Astrocyte (in vitro differentiated cells and primary cell): Measurements from ENCODE around the gene PLEKHA3. TPM values are rescaled to one million over a fixed set of nuclear protein-coding genes. Genes with fewer than 3 reads are reported as not detected.

Experiments
- DNase-seq: peaks from one replicate; pipeline ENCODE4 v3.0.0-alpha.2; 2010; ENCODE audit warnings: low read depth
- FAIRE-seq: peaks from 2 replicates; lab custom pipeline; 2011; peaks lifted over from hg19 to GRCh38; lab: Jason Lieb, UNC
- H2AFZ ChIP-seq: 2 replicates; pipeline ENCODE4 v1.6.0; 2012; ENCODE audit warnings: low read depth, low read length, inconsistent platforms
- H3K27ac ChIP-seq: 2 replicates; pipeline ENCODE4 v1.5.1; 2011; ENCODE audit warnings: low read depth, low read length, inconsistent platforms
- H3K27me3 ChIP-seq: 2 replicates; pipeline ENCODE4 v1.6.0; 2011; ENCODE audit warnings: low read length, inconsistent platforms; ENCODE audit not compliant: insufficient read depth
- H3K36me3 ChIP-seq: 2 replicates; pipeline ENCODE4 v1.5.1; 2011; ENCODE audit warnings: low read length, inconsistent platforms; ENCODE audit not compliant: insufficient read depth
- H3K4me1 ChIP-seq: 2 replicates; pipeline ENCODE4 v1.5.1; 2011; ENCODE audit warnings: low read length, inconsistent platforms; ENCODE audit not compliant: insufficient read depth
- H3K4me2 ChIP-seq: 2 replicates; pipeline ENCODE4 v1.6.0; 2012; ENCODE audit warnings: low read length, inconsistent platforms
- H3K4me3 ChIP-seq: 2 replicates; pipeline ENCODE4 v1.5.1; 2011; ENCODE audit warnings: low read depth, mild to moderate bottlenecking, low read length, inconsistent platforms; ENCODE audit not compliant: insufficient read depth
- H3K79me2 ChIP-seq: 2 replicates; pipeline ENCODE4 v1.6.0; 2012; ENCODE audit warnings: mild to moderate bottlenecking, low read length, inconsistent platforms; ENCODE audit not compliant: insufficient read depth
- H3K9ac ChIP-seq: 2 replicates; pipeline ENCODE4 v1.6.0; 2012; ENCODE audit warnings: mild to moderate bottlenecking, low read length, inconsistent platforms
- H3K9me3 ChIP-seq: 2 replicates; pipeline ENCODE4 v1.5.1; 2012; ENCODE audit warnings: low read depth, mild to moderate bottlenecking, low read length, inconsistent platforms; ENCODE audit not compliant: insufficient read depth
- H4K20me1 ChIP-seq: 2 replicates; pipeline ENCODE4 v1.6.0; 2012; ENCODE audit warnings: low read length, inconsistent platforms; ENCODE audit not compliant: insufficient read depth
- H3K27ac Mint-ChIP-seq: one replicate; pipeline ENCODE4 v1.8.0; 2021; ENCODE audit warnings: mild to moderate bottlenecking, mixed read lengths; ENCODE audit not compliant: unreplicated experiment
- H3K27me3 Mint-ChIP-seq: one replicate; pipeline ENCODE4 v1.8.0; 2021; ENCODE audit warnings: low read depth, mixed read lengths; ENCODE audit not compliant: unreplicated experiment
- H3K36me3 Mint-ChIP-seq: one replicate; pipeline ENCODE4 v1.8.0; 2021; ENCODE audit warnings: low read depth, mixed read lengths; ENCODE audit not compliant: unreplicated experiment
- H3K4me1 Mint-ChIP-seq: one replicate; pipeline ENCODE4 v1.8.0; 2021; ENCODE audit warnings: low read depth, mixed read lengths; ENCODE audit not compliant: unreplicated experiment
- H3K4me3 Mint-ChIP-seq: one replicate; pipeline ENCODE4 v1.8.0; 2021; ENCODE audit warnings: mild to moderate bottlenecking, moderate library complexity, mixed read lengths; ENCODE audit not compliant: unreplicated experiment
- H3K9me3 Mint-ChIP-seq: one replicate; pipeline ENCODE4 v1.8.0; 2021; ENCODE audit warnings: mild to moderate bottlenecking, mixed read lengths; ENCODE audit not compliant: unreplicated experiment
- CTCF ChIP-seq: IDR thresholded peaks from 2 replicates; pipeline ENCODE4 v1.5.1; 2011; ENCODE audit warnings: low read depth, mild to moderate bottlenecking, inconsistent platforms, low read length, moderate library complexity; ENCODE audit not compliant: insufficient read depth
- EZH2 ChIP-seq: IDR thresholded peaks from 2 replicates; pipeline ENCODE4 v1.6.1; 2012; ENCODE audit warnings: mild to moderate bottlenecking, low read length, inconsistent platforms; ENCODE audit not compliant: insufficient read depth
- total RNA-seq: library from RNA; stranded (reverse); gene quantifications from 2 replicates; pipeline ENCODE4 v1.2.1, GENCODE V29; 2021

Gene PLEKHA3
- total RNA-seq, 1 donor from 2014 or later: 42.1 TPM

GRCh38 chr2:178473373-178473772 is 6.9 kb upstream of the PLEKHA3 start:
- FAIRE-seq: no peak
- Mint-ChIP-seq H3K4me1 (peaks cover 3% of the 10 kb centered on the region), H3K36me3 (no peaks in the 10 kb centered on the region), H3K4me3 (no peak overlapping the region), H3K27me3 (no peaks in the 10 kb centered on the region), H3K9me3 (no peaks in the 10 kb centered on the region), H3K27ac (peak overlapping the region; percentile 59)
- no peak for DNase-seq
- no peak overlapping the region for H3K4me3 ChIP-seq
- H3K27me3 ChIP-seq: no peaks in the 10 kb centered on the region
- no peak overlapping the region for H2AFZ ChIP-seq
- H3K9me3 ChIP-seq: no peaks in the 10 kb centered on the region
- H3K4me2 ChIP-seq: no peak overlapping the region
- peaks cover 2% of the 10 kb centered on the region for H3K4me1 ChIP-seq
- H3K79me2 ChIP-seq: peaks cover 20% of the 10 kb centered on the region
- no peak overlapping the region for H3K27ac ChIP-seq
- no peak overlapping the region for H3K9ac ChIP-seq
- H4K20me1 ChIP-seq: no peaks in the 10 kb centered on the region
- peaks cover 2% of the 10 kb centered on the region for H3K36me3 ChIP-seq
- no peak for TF ChIP-seq EZH2

- no peak overlapping the region for H3K4me3 Mint-ChIP-seq
- Histone ChIP-seq H3K4me1 (peaks cover 2% of the 10 kb centered on the region), H3K9ac (no peak overlapping the region), H4K20me1 (no peaks in the 10 kb centered on the region), H3K9me3 (no peaks in the 10 kb centered on the region), H3K4me3 (no peak overlapping the region), H3K79me2 (peaks cover 20% of the 10 kb centered on the region), H3K27ac (no peak overlapping the region), H3K27me3 (no peaks in the 10 kb centered on the region), H3K4me2 (no peak overlapping the region), H2AFZ (no peak overlapping the region), H3K36me3 (no peaks in the 10 kb centered on the region)
- H3K4me1 Mint-ChIP-seq: peaks cover 3% of the 10 kb centered on the region
- FAIRE-seq: no peak
- TF ChIP-seq CTCF (no peak), EZH2 (no peak)
- no peaks in the 10 kb centered on the region for H3K36me3 Mint-ChIP-seq
- no peaks in the 10 kb centered on the region for H3K9me3 Mint-ChIP-seq
- no peak for DNase-seq
- no peaks in the 10 kb centered on the region for H3K27me3 Mint-ChIP-seq
- H3K27ac Mint-ChIP-seq: no peak overlapping the region
These were observed 6.3 kb upstream of the PLEKHA3 start for GRCh38 chr2:178473931-178474330.

- Histone ChIP-seq H3K4me3 (no peak overlapping the region), H3K9ac (no peak overlapping the region), H3K4me2 (no peak overlapping the region), H3K27me3 (no peaks in the 10 kb centered on the region), H4K20me1 (no peaks in the 10 kb centered on the region), H2AFZ (no peak overlapping the region), H3K4me1 (peaks cover 3% of the 10 kb centered on the region), H3K9me3 (no peaks in the 10 kb centered on the region), H3K79me2 (peaks cover 20% of the 10 kb centered on the region), H3K27ac (no peak overlapping the region), H3K36me3 (no peaks in the 10 kb centered on the region)
- no peak for TF ChIP-seq EZH2
- no peak for TF ChIP-seq CTCF
- DNase-seq (no peak), FAIRE-seq (no peak)
- Mint-ChIP-seq H3K9me3 (no peaks in the 10 kb centered on the region), H3K27me3 (no peaks in the 10 kb centered on the region), H3K27ac (no peak overlapping the region), H3K4me1 (peaks cover 7% of the 10 kb centered on the region), H3K36me3 (no peaks in the 10 kb centered on the region), H3K4me3 (no peak overlapping the region)
These were observed 5.7 kb upstream of the PLEKHA3 start for GRCh38 chr2:178474560-178474959.
